ENCODE measurements around the gene FOXC1. TPM values are rescaled to one million over a fixed set of nuclear protein-coding genes. Genes with fewer than 3 reads are reported as not detected.

Gene FOXC1
- total RNA-seq, 1 experiment from 2014 or later: 16.7 TPM

GRCh38 chr6:1600764-1601157, 9.0 kb upstream of the FOXC1 start:
- Mint-ChIP-seq H3K4me3 (ENCODE audit: unreplicated experiment) (no peak overlapping the region), H3K27ac (ENCODE audit: low read depth, unreplicated experiment) (no peak overlapping the region), H3K9me3 (ENCODE audit: unreplicated experiment) (no peaks in the 10 kb centered on the region), H3K4me1 (ENCODE audit: insufficient read depth, unreplicated experiment) (peaks cover 22% of the 10 kb centered on the region), H3K36me3 (ENCODE audit: insufficient read depth, unreplicated experiment) (peaks cover 4% of the 10 kb centered on the region), H3K27me3 (ENCODE audit: insufficient read depth, unreplicated experiment) (no peaks in the 10 kb centered on the region)
- POLR2A ChIA-PET: no interaction called here
- no peak for DNase-seq (ENCODE audit: unreplicated experiment)
- TF ChIP-seq CTCF (IDR thresholded peaks at IDR 0.05; ENCODE audit: unreplicated experiment): no peak
- intact Hi-C loops (cut with micrococcal nuclease): no loop called here
- CTCF ChIA-PET: interaction anchor here (0.5 to 2.6 kb wide), 6 partner anchors 431 to 596 kb away, joined by 3 to 16 read pairs (median 4); no protein-coding TSS in a partner anchor
- BruUV-seq (replicated peaks): no TSS peak

- peaks cover 19% of the 10 kb centered on the region for H3K4me1 Mint-ChIP-seq (ENCODE audit: insufficient read depth, unreplicated experiment)
- no peak for DNase-seq (ENCODE audit: unreplicated experiment)
- POLR2A ChIA-PET: no interaction called here
- TF ChIP-seq CTCF (IDR thresholded peaks at IDR 0.05; ENCODE audit: unreplicated experiment): no peak
- no TSS peak for BruUV-seq (replicated peaks)
- CTCF ChIA-PET: interaction anchor here (0.8 to 2.6 kb wide), 3 partner anchors 503 to 752 kb away, joined by 3 to 16 read pairs (median 4); no protein-coding TSS in a partner anchor
- no peaks in the 10 kb centered on the region for H3K27me3 Mint-ChIP-seq (ENCODE audit: insufficient read depth, unreplicated experiment)
- H3K9me3 Mint-ChIP-seq (ENCODE audit: unreplicated experiment): no peaks in the 10 kb centered on the region
- no peak overlapping the region for H3K27ac Mint-ChIP-seq (ENCODE audit: low read depth, unreplicated experiment)
- H3K36me3 Mint-ChIP-seq (ENCODE audit: insufficient read depth, unreplicated experiment): peaks cover 4% of the 10 kb centered on the region
- intact Hi-C loops (cut with micrococcal nuclease): no loop called here
- H3K4me3 Mint-ChIP-seq (ENCODE audit: unreplicated experiment): no peak overlapping the region
Measured at GRCh38 chr6:1601158-1602048, 8.3 kb upstream of the FOXC1 start.

GRCh38 chr6:1602049-1602713, 7.5 kb upstream of the FOXC1 start:
- Mint-ChIP-seq H3K27me3 (ENCODE audit: insufficient read depth, unreplicated experiment) (no peaks in the 10 kb centered on the region), H3K9me3 (ENCODE audit: unreplicated experiment) (no peaks in the 10 kb centered on the region), H3K36me3 (ENCODE audit: insufficient read depth, unreplicated experiment) (peaks cover 4% of the 10 kb centered on the region), H3K4me3 (ENCODE audit: unreplicated experiment) (no peak overlapping the region), H3K27ac (ENCODE audit: low read depth, unreplicated experiment) (no peak overlapping the region), H3K4me1 (ENCODE audit: insufficient read depth, unreplicated experiment) (peaks cover 14% of the 10 kb centered on the region)
- BruUV-seq (replicated peaks): no TSS peak
- ChIA-PET CTCF (interaction anchor here (1.5 to 2.6 kb wide), 2 partner anchors 502 to 752 kb away, joined by 3 to 16 read pairs; no protein-coding TSS in a partner anchor), POLR2A (interaction anchor here (0.6 to 0.7 kb wide), 2 partner anchors 396 to 693 kb away, joined by 3 to 4 read pairs; no protein-coding TSS in a partner anchor)
- TF ChIP-seq CTCF (IDR thresholded peaks at IDR 0.05; ENCODE audit: unreplicated experiment): no peak
- intact Hi-C loops (cut with micrococcal nuclease): no loop called here
- no peak for DNase-seq (ENCODE audit: unreplicated experiment)

GRCh38 chr6:1603708-1604107, 6.0 kb upstream of the FOXC1 start:
- intact Hi-C loops (cut with micrococcal nuclease): loop anchor here (1.0 to 2.0 kb wide), 4 partner anchors 501 to 1031 kb away; no protein-coding TSS in a partner anchor
- no peaks in the 10 kb centered on the region for H3K27me3 Mint-ChIP-seq (ENCODE audit: insufficient read depth, unreplicated experiment)
- CTCF ChIA-PET: interaction anchor here (1.0 to 2.6 kb wide), 2 partner anchors 85 to 500 kb away, joined by 3 to 16 read pairs; no protein-coding TSS in a partner anchor
- no peak for TF ChIP-seq CTCF (IDR thresholded peaks at IDR 0.05; ENCODE audit: unreplicated experiment)
- H3K27ac Mint-ChIP-seq (ENCODE audit: low read depth, unreplicated experiment): no peak overlapping the region
- peaks cover 4% of the 10 kb centered on the region for H3K36me3 Mint-ChIP-seq (ENCODE audit: insufficient read depth, unreplicated experiment)
- no peaks in the 10 kb centered on the region for H3K9me3 Mint-ChIP-seq (ENCODE audit: unreplicated experiment)
- no TSS peak for BruUV-seq (replicated peaks)
- POLR2A ChIA-PET: no interaction called here
- DNase-seq (ENCODE audit: unreplicated experiment): no peak
- H3K4me1 Mint-ChIP-seq (ENCODE audit: insufficient read depth, unreplicated experiment): no peaks in the 10 kb centered on the region
- peak overlapping the region; percentile 28 for H3K4me3 Mint-ChIP-seq (ENCODE audit: unreplicated experiment)
